SK-N-SH treated with all-trans-retinoic acid at 6 μM for 48 hours (cell line): ENCODE results near the gene TSPAN1.

ENCODE experiments used
- OSR1 ChIP-seq: fragments of 250-450 bp; sonication (Bioruptor Pico); IDR thresholded peaks from 2 replicates; pipeline ENCODE4 v1.8.0; 2022; ENCODE audit warnings: moderate library complexity, mild to moderate bottlenecking, inconsistent platforms
- POU6F1 ChIP-seq: fragments of 250-450 bp; sonication (Bioruptor Pico); IDR thresholded peaks from 2 replicates; pipeline ENCODE4 v1.8.0; 2021; ENCODE audit warnings: low read depth, mild to moderate bottlenecking, moderate library complexity, borderline replicate concordance
- PPARA ChIP-seq: fragments of 250-450 bp; sonication (Bioruptor Pico); IDR thresholded peaks from 2 replicates; pipeline ENCODE4 v1.5.0; 2020; ENCODE audit warnings: mild to moderate bottlenecking, borderline replicate concordance
- TCF4 ChIP-seq: fragments of 250-450 bp; sonication (Bioruptor Pico); IDR thresholded peaks from 2 replicates; pipeline ENCODE4 v1.8.0; 2021; ENCODE audit warnings: mild to moderate bottlenecking, moderate library complexity, borderline replicate concordance
- TOX ChIP-seq: fragments of 250-450 bp; sonication (Bioruptor Pico); IDR thresholded peaks from 2 replicates; pipeline ENCODE4 v1.8.0; 2021; ENCODE audit warnings: mild to moderate bottlenecking, moderate library complexity, borderline replicate concordance
- ZFP3 ChIP-seq: fragments of 250-450 bp; sonication (Bioruptor Pico); IDR thresholded peaks from 2 replicates; pipeline ENCODE4 v1.5.0; 2020; ENCODE audit warnings: mild to moderate bottlenecking, moderate library complexity

- TF ChIP-seq TOX (CRISPR knock-in tag) (no peak), POU6F1 (CRISPR knock-in tag) (no peak), TCF4 (CRISPR knock-in tag) (no peak), PPARA (CRISPR knock-in tag) (no peak), OSR1 (CRISPR knock-in tag) (no peak), ZFP3 (no peak)
Observed at GRCh38 chr1:46191033-46191701, 16.3 kb downstream of the TSPAN1 start.
